ENCODE measurements around the gene HDAC4. TPM values are rescaled to one million over a fixed set of nuclear protein-coding genes. Genes with fewer than 3 reads are reported as not detected.

HDAC4 gene
- total and polyA plus RNA-seq, 9 of the 15 experiments (the other 6 are each of a cell fraction or from before 2014, with no cell fraction given): 0.11 to 20.2 (median 4.0) TPM

DNA sequence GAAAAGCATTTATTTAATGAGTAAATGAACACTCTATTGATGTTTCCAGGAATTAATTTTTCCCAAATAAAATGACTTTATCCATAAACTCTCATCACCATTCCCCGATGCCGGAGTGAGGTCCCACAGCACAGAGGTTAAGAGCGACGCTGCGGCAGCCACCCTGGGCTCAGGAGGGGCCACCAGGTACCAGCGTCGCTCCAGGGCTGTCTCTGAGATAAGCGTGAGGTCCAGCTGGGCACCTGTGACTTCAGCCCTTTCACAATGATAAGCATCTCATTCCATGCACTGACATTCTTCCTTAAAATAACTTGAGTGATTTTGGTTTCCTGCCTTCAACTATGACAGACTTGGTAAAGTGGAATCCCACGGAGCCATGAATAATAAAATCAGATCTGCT, 370.9 kb downstream of the HDAC4 start (continued):
- TF ChIP-seq, protein P1, sequence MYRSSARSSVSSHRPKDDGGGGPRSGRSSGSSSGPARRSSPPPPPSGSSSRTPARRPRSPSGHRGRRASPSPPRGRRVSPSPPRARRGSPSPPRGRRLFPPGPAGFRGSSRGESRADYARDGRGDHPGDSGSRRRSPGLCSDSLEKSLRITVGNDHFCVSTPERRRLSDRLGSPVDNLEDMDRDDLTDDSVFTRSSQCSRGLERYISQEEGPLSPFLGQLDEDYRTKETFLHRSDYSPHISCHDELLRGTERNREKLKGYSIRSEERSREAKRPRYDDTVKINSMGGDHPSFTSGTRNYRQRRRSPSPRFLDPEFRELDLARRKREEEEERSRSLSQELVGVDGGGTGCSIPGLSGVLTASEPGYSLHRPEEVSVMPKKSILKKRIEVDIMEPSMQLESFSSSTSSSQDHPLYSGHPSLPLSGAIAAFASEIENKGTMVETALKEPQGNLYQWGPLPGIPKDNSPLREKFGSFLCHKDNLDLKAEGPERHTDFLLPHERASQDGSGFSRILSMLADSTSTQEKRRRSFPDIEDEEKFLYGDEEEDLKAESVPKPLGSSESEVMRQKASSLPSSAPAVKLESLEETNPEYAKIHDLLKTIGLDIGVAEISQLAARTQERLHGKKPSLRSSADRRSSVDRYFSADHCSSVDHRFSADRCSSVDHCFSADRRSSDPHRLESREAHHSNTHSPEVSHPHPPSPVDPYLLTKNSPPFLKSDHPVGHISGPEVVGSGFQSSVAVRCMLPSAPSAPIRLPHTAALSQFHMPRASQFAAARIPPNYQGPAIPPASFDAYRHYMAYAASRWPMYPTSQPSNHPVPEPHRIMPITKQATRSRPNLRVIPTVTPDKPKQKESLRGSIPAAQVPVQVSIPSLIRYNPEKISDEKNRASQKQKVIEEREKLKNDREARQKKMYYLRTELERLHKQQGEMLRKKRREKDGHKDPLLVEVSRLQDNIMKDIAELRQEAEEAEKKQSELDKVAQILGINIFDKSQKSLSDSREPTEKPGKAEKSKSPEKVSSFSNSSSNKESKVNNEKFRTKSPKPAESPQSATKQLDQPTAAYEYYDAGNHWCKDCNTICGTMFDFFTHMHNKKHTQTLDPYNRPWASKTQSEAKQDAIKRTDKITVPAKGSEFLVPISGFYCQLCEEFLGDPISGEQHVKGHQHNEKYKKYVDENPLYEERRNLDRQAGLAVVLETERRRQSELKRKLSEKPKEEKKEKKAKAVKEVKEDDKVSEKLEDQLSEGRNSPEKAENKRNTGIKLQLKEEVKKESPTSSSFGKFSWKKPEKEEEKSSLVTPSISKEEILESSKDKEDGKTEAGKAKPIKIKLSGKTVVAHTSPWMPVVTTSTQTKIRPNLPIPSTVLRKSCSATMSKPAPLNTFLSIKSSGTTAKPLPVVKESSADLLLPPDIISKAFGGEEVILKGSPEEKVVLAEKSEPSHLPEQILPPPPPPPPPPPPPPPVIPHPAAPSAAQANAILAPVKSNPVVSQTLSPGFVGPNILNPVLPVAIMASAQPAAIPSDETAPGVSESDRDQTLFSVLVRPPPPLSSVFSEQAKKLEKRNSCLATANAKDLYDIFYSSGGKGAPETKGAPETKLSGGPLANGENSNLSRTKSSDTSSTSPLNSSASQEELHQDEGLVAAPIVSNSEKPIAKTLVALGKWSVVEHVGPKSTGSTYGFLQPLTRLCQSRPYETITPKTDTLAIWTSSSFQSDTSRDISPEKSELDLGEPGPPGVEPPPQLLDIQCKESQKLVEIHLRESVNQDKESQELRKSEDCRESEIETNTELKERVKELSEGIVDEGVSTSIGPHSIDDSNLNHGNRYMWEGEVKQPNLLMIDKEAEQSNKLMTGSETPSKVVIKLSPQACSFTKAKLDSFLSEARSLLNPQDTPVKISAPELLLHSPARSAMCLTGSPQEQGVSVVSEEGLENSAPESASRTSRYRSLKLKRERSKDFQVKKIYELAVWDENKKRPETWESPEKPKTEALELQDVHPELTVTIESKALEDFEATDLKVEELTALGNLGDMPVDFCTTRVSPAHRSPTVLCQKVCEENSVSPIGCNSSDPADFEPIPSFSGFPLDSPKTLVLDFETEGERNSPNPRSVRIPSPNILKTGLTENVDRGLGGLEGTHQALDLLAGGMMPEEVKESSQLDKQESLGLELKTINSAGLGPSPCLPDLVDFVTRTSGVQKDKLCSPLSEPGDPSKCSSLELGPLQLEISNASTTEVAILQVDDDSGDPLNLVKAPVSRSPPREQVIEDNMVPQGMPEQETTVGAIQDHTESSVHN (IDR thresholded peaks at IDR 0.05; ENCODE audit: borderline replicate concordance in 1 of 2, low read depth in 1 of 2): no peak
- TF ChIP-seq, protein P2, sequence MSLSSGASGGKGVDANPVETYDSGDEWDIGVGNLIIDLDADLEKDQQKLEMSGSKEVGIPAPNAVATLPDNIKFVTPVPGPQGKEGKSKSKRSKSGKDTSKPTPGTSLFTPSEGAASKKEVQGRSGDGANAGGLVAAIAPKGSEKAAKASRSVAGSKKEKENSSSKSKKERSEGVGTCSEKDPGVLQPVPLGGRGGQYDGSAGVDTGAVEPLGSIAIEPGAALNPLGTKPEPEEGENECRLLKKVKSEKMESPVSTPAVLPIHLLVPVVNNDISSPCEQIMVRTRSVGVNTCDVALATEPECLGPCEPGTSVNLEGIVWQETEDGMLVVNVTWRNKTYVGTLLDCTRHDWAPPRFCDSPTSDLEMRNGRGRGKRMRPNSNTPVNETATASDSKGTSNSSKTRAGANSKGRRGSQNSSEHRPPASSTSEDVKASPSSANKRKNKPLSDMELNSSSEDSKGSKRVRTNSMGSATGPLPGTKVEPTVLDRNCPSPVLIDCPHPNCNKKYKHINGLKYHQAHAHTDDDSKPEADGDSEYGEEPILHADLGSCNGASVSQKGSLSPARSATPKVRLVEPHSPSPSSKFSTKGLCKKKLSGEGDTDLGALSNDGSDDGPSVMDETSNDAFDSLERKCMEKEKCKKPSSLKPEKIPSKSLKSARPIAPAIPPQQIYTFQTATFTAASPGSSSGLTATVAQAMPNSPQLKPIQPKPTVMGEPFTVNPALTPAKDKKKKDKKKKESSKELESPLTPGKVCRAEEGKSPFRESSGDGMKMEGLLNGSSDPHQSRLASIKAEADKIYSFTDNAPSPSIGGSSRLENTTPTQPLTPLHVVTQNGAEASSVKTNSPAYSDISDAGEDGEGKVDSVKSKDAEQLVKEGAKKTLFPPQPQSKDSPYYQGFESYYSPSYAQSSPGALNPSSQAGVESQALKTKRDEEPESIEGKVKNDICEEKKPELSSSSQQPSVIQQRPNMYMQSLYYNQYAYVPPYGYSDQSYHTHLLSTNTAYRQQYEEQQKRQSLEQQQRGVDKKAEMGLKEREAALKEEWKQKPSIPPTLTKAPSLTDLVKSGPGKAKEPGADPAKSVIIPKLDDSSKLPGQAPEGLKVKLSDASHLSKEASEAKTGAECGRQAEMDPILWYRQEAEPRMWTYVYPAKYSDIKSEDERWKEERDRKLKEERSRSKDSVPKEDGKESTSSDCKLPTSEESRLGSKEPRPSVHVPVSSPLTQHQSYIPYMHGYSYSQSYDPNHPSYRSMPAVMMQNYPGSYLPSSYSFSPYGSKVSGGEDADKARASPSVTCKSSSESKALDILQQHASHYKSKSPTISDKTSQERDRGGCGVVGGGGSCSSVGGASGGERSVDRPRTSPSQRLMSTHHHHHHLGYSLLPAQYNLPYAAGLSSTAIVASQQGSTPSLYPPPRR (CRISPR knock-in tag; IDR thresholded peaks at IDR 0.05; ENCODE audit: borderline replicate concordance): no peak
- TF ChIP-seq HDAC3 (IDR thresholded peaks at IDR 0.05; ENCODE audit: borderline replicate concordance, partially characterized antibody): no peak
- TF ChIP-seq, protein P3, sequence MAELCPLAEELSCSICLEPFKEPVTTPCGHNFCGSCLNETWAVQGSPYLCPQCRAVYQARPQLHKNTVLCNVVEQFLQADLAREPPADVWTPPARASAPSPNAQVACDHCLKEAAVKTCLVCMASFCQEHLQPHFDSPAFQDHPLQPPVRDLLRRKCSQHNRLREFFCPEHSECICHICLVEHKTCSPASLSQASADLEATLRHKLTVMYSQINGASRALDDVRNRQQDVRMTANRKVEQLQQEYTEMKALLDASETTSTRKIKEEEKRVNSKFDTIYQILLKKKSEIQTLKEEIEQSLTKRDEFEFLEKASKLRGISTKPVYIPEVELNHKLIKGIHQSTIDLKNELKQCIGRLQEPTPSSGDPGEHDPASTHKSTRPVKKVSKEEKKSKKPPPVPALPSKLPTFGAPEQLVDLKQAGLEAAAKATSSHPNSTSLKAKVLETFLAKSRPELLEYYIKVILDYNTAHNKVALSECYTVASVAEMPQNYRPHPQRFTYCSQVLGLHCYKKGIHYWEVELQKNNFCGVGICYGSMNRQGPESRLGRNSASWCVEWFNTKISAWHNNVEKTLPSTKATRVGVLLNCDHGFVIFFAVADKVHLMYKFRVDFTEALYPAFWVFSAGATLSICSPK (IDR thresholded peaks at IDR 0.05; ENCODE audit: borderline replicate concordance): no peak
- TF ChIP-seq SMAD3 (CRISPR knock-in tag; conservative IDR thresholded peaks at IDR 0.05): no peak
